Measurements from ENCODE around the gene COX7A2. TPM values are rescaled to one million over a fixed set of nuclear protein-coding genes. Genes with fewer than 3 reads are reported as not detected.

The COX7A2 gene
- total RNA-seq, 1 donor from 2014 or later: 370 TPM

DNA sequence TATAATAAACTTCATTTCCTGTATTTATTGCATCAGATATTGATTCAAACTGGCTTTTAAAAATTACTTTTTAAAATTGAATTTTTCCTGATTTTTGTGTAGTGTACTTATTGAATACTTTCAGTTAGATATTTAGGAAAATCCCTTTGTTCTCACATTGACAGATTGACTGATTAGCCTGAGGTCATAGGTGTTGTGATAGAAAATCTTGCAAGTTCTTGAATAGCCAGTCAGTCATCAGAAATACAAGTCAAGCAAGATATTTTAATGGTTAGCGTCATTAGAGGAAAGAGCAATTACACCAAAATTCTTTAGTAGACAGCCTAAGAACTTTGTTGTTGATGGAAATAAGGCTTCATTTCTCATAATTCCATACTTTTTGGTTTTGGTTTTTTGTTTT is 44.4 kb upstream of the COX7A2 start:
- Mint-ChIP-seq H3K27me3 (no peaks in the 10 kb centered on the region), H3K36me3 (peaks cover 3% of the 10 kb centered on the region), H3K4me3 (no peak overlapping the region), H3K9me3 (peaks cover 3% of the 10 kb centered on the region), H3K4me1 (ENCODE audit: unreplicated experiment) (peaks cover 25% of the 10 kb centered on the region), H3K27ac (no peak overlapping the region)
- no peak for DNase-seq (ENCODE audit: extremely low spot score, unreplicated experiment)
- TF ChIP-seq, protein P1, sequence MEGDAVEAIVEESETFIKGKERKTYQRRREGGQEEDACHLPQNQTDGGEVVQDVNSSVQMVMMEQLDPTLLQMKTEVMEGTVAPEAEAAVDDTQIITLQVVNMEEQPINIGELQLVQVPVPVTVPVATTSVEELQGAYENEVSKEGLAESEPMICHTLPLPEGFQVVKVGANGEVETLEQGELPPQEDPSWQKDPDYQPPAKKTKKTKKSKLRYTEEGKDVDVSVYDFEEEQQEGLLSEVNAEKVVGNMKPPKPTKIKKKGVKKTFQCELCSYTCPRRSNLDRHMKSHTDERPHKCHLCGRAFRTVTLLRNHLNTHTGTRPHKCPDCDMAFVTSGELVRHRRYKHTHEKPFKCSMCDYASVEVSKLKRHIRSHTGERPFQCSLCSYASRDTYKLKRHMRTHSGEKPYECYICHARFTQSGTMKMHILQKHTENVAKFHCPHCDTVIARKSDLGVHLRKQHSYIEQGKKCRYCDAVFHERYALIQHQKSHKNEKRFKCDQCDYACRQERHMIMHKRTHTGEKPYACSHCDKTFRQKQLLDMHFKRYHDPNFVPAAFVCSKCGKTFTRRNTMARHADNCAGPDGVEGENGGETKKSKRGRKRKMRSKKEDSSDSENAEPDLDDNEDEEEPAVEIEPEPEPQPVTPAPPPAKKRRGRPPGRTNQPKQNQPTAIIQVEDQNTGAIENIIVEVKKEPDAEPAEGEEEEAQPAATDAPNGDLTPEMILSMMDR (conservative IDR thresholded peaks at IDR 0.05): no peak

DNA sequence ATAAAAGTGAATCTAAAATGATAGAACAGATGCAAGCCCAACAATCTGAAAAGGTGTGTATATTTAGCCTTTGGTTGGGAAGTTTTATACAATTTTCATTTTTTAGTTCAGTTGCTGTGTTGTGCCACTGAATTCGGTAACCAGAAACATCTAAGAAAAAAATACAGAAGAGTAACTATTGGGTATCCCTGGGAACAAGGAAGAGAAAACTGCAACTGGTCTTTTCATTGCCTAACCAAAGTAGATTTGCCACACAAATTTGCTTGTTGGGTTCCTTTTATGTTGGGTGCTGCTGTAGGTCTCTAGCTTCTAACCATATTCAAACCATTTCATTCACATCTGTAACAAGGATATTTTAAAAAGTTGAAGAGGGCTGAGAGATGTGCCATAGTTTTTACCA is 43.8 kb upstream of the COX7A2 start:
- Mint-ChIP-seq H3K9me3 (peaks cover 3% of the 10 kb centered on the region), H3K36me3 (peaks cover 3% of the 10 kb centered on the region), H3K4me3 (no peak overlapping the region), H3K27me3 (no peaks in the 10 kb centered on the region), H3K4me1 (ENCODE audit: unreplicated experiment) (peaks cover 28% of the 10 kb centered on the region), H3K27ac (no peak overlapping the region)
- TF ChIP-seq, protein P1 (conservative IDR thresholded peaks at IDR 0.05): no peak
- no peak for DNase-seq (ENCODE audit: extremely low spot score, unreplicated experiment)

DNA sequence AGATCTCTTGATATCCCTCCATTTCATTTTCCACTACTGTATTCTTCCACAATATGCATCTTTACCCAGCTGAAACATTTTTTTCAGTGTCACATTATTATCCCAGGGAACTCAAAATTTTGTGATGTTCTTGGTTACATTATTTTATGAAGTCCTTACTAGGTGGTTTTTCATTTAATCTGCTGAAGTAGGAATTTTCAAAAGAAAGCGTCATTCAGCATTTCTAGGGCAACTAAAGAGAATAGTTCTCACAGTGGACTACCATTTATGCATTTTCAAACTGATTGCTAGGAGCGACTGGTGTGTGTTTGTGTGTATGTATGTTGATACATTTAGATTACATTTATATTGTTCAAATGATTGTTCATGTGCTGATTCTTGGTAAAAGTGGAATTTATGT is 43.4 kb upstream of the COX7A2 start:
- H3K27me3 Mint-ChIP-seq: no peaks in the 10 kb centered on the region
- peaks cover 3% of the 10 kb centered on the region for H3K9me3 Mint-ChIP-seq
- peaks cover 3% of the 10 kb centered on the region for H3K36me3 Mint-ChIP-seq
- DNase-seq (ENCODE audit: extremely low spot score, unreplicated experiment): no peak
- H3K4me1 Mint-ChIP-seq (ENCODE audit: unreplicated experiment): peaks cover 30% of the 10 kb centered on the region
- no peak overlapping the region for H3K4me3 Mint-ChIP-seq
- TF ChIP-seq, protein P1 (conservative IDR thresholded peaks at IDR 0.05): no peak
- H3K27ac Mint-ChIP-seq: no peak overlapping the region

DNA sequence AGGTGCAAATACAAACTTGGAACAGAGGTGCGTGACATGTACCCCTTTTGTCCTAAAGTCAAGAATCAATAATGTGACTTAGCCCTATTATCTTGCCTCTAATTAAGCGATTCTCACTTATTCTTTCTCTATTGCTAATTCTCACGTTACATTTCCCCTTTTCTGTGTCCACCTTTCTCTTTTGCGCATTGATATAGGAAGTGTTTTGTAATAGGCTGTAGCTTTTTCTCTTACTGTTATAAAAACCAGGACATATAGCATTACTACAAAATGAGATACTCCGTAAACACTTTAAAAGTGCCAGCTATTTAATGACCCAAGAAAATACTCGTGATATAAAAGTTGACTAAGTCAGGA is 41.7 kb upstream of the COX7A2 start:
- TF ChIP-seq, protein P1 (conservative IDR thresholded peaks at IDR 0.05): no peak
- DNase-seq (ENCODE audit: extremely low spot score, unreplicated experiment): no peak
- H3K27ac Mint-ChIP-seq: no peak overlapping the region
- H3K4me1 Mint-ChIP-seq (ENCODE audit: unreplicated experiment): peaks cover 28% of the 10 kb centered on the region
- H3K27me3 Mint-ChIP-seq: no peaks in the 10 kb centered on the region
- peaks cover 3% of the 10 kb centered on the region for H3K9me3 Mint-ChIP-seq
- H3K36me3 Mint-ChIP-seq: peaks cover 3% of the 10 kb centered on the region
- H3K4me3 Mint-ChIP-seq: no peak overlapping the region

DNA sequence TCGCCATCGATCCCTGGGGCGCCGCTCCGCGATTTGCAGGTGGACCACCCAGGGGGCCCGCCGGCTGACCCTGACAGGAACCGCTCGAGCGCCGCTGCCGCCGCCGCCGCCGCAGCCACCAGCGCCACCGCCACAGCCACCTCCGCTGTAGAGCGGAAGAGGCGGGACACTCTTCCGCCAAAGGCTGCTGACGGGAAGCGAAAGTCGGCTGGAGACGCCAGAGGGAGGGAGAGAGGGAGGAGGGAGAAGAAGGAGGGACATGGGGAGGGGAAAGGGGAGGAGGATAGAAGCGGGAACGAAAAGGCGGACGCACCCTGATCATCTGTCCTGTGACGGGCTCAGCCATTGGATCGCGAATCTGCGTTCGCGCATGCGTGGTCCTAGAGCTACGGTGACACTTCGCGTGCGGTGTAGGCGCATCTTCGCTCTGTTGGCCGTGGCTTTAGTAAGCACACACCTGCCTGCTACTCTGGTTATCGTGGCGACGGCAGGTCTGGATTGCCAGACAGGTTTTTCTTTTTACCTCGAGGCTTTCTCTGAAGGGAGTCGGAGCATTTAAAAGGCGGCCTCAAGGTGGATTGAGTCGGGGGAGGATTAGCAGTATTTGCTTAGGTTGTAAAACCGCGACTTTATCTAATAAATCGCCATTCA is 41.2 kb upstream of the COX7A2 start, which contains the start of gene TMEM30A:
Gene TMEM30A (minus strand): TSS at position 161 of the 651 bp plus-strand sequence. CDS start 154 bp downstream, at position 7.
- H3K27me3 Mint-ChIP-seq: no peaks in the 10 kb centered on the region
- H3K9me3 Mint-ChIP-seq: peaks cover 3% of the 10 kb centered on the region
- peaks cover 23% of the 10 kb centered on the region for H3K4me1 Mint-ChIP-seq (ENCODE audit: unreplicated experiment)
- DNase-seq (ENCODE audit: extremely low spot score, unreplicated experiment): peak; percentile 95
- TF ChIP-seq, protein P1 (conservative IDR thresholded peaks at IDR 0.05): no peak
- H3K27ac Mint-ChIP-seq: no peak within 1 kb of the TSS
- H3K36me3 Mint-ChIP-seq: peaks cover 3% of the 10 kb centered on the region
- no peak within 1 kb of the TSS for H3K4me3 Mint-ChIP-seq
